Smooth muscle cell (in vitro differentiated cells): ENCODE results near the gene TNFRSF4. TPM values are rescaled to one million over a fixed set of nuclear protein-coding genes. Genes with fewer than 3 reads are reported as not detected.

Source experiments
- DNase-seq: peaks from one replicate; lab custom pipeline; 2025; ENCODE audit not compliant: unreplicated experiment; lab: John Stamatoyannopoulos, UW
- H2AFZ ChIP-seq: fragments of 200-600 bp; sonication (generic); 2 replicates; pipeline ENCODE4 v1.6.0; 2016; ENCODE audit warnings: antibody characterized with exemption, low read depth, mild to moderate bottlenecking
- H3F3A ChIP-seq: fragments of 200-600 bp; sonication (generic); 2 replicates; pipeline ENCODE4 v1.6.0; 2017; ENCODE audit warnings: antibody characterized with exemption, low read depth
- H3K27ac ChIP-seq: fragments of 200-600 bp; sonication (generic); 2 replicates; pipeline ENCODE4 v1.5.1; 2016; ENCODE audit warnings: low read depth, mild to moderate bottlenecking
- H3K27me3 ChIP-seq: fragments of 200-600 bp; sonication (generic); 2 replicates; pipeline ENCODE4 v1.6.1; 2016; ENCODE audit warnings: low read depth, mild to moderate bottlenecking
- H3K36me3 ChIP-seq: fragments of 200-600 bp; sonication (generic); 2 replicates; pipeline ENCODE4 v1.5.1; 2016; ENCODE audit warnings: low read depth
- H3K4me1 ChIP-seq: fragments of 200-600 bp; sonication (generic); 2 replicates; pipeline ENCODE4 v1.5.1; 2016; ENCODE audit warnings: low read depth
- H3K4me2 ChIP-seq: fragments of 200-600 bp; sonication (generic); 2 replicates; pipeline ENCODE4 v1.6.0; 2016; ENCODE audit warnings: mild to moderate bottlenecking
- H3K4me3 ChIP-seq: fragments of 200-600 bp; sonication (generic); 2 replicates; pipeline ENCODE4 v1.5.1; 2016; ENCODE audit warnings: mild to moderate bottlenecking
- H3K79me2 ChIP-seq: fragments of 200-600 bp; sonication (generic); 2 replicates; pipeline ENCODE4 v1.6.0; 2016; ENCODE audit warnings: low read depth, mild to moderate bottlenecking
- H3K9ac ChIP-seq: fragments of 200-600 bp; sonication (generic); 2 replicates; pipeline ENCODE4 v1.6.0; 2016; ENCODE audit warnings: low read depth
- H3K9me3 ChIP-seq: fragments of 200-600 bp; sonication (generic); replicated peaks from 2 replicates; pipeline ENCODE4 v1.5.1; 2016; ENCODE audit warnings: low read depth
- H4K20me1 ChIP-seq: fragments of 200-600 bp; sonication (generic); 2 replicates; pipeline ENCODE4 v1.6.0; 2016; ENCODE audit warnings: low read depth
- WGBS: methylation state at CpG from one replicate; pipeline ENCODE4 v1.1.7; 2016; ENCODE audit warnings: low lambda C conversion rate; 5-methylcytosine and 5-hydroxymethylcytosine counted together
- microRNA counts: library from miRNA; unstranded; fragments of <30 nt; microRNA quantifications from one replicate; lab custom pipeline; 2016
- microRNA-seq: library from miRNA; unstranded; fragments of <30 nt; microRNA quantifications from one replicate; pipeline ENCODE4, GENCODE V29; 2016; ENCODE audit warnings: borderline number of aligned reads
- polyA plus RNA-seq: library from polyadenylated mRNA; unstranded; fragments of >200 nt; fragmentation: Nextera tagmentation; extraction: Ambion mirVana; gene quantifications from 2 replicates; pipeline ENCODE4 v1.2.1, GENCODE V29; 2016
- small RNA-seq: library from RNA; depleted of rRNA; stranded (forward); fragments of <200 nt; gene quantifications from one replicate; pipeline ENCODE3, GENCODE V24; 2014
- total RNA-seq: library from RNA; depleted of rRNA; stranded (reverse); fragments of >200 nt; gene quantifications from 2 replicates; pipeline ENCODE4 v1.2.3, GENCODE V29; 2014
- TF ChIP-seq, protein P1 (sequence below): fragments of 200-600 bp; sonication (generic); IDR thresholded peaks from 2 replicates; pipeline ENCODE4 v1.5.1; 2017; ENCODE audit warnings: borderline replicate concordance, mild to moderate bottlenecking, antibody characterized with exemption; ENCODE audit not compliant: insufficient read depth, poor library complexity, severe bottlenecking

The TNFRSF4 gene
- total and polyA plus RNA-seq, 2 experiments from 2014 or later, result not detected

DNA sequence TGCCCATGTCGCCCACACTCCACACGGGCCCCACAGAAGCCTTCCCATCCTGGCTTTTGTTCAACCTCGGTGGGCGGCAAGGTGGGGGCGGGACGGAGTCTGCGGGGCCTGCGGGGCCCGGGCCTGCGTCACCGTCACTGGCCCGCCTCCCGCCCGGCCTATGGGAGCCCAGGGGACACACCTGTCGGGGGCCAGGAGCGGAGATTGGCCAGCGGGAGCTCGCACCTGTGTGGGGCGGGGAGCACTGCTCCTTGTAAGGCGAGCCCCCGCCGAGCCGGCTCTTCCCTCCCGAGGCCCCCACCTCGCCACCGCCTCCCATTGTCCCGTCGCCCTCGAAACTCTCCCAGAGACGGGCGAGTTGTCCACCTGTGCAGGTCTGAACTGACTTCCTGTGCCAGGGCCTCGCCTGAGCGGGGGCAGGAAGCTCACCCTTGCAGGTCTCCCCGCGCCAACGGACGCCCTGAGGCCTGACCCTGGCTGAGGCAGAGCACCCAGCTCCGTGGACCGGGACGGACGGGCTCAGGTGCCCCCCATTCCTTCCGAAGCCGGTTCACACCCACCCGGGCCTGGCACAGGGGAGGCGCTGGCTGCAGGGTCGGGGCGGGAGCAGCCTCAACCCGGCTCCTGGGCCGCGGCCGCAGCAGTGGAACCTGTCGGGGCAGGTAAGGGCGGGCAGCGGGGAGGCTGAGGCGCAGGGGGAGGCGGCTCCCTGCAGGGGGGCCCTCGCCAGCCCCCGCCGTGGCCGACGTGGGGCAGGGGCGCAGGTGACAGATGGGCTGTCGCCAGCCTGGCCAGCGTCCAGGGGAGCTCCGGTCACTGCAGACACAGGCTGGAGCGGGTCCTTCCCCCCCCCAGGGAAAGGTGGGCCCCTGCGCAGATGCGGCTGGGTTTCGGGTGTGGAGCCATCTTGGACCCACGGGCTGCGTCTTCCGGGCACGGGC is 51.1 kb downstream of the TNFRSF4 start:
- no peaks in the 10 kb centered on the region for H4K20me1 ChIP-seq
- H3K9me3 ChIP-seq, result no peaks in the 10 kb centered on the region
- peaks cover 10% of the 10 kb centered on the region for H3K27me3 ChIP-seq
- TF ChIP-seq, protein P1, sequence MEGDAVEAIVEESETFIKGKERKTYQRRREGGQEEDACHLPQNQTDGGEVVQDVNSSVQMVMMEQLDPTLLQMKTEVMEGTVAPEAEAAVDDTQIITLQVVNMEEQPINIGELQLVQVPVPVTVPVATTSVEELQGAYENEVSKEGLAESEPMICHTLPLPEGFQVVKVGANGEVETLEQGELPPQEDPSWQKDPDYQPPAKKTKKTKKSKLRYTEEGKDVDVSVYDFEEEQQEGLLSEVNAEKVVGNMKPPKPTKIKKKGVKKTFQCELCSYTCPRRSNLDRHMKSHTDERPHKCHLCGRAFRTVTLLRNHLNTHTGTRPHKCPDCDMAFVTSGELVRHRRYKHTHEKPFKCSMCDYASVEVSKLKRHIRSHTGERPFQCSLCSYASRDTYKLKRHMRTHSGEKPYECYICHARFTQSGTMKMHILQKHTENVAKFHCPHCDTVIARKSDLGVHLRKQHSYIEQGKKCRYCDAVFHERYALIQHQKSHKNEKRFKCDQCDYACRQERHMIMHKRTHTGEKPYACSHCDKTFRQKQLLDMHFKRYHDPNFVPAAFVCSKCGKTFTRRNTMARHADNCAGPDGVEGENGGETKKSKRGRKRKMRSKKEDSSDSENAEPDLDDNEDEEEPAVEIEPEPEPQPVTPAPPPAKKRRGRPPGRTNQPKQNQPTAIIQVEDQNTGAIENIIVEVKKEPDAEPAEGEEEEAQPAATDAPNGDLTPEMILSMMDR, result no peak
- H3K79me2 ChIP-seq, result no peaks in the 10 kb centered on the region
- no peak overlapping the region for H2AFZ ChIP-seq
- no peak overlapping the region for H3K4me2 ChIP-seq
- 73% methylated on average over 43 of the region's 73 CpGs for WGBS
- no peak for DNase-seq
- H3K4me1 ChIP-seq, result peaks cover 22% of the 10 kb centered on the region
- peak overlapping the region; percentile 38 for H3K4me3 ChIP-seq
- peaks cover 3% of the 10 kb centered on the region for H3F3A ChIP-seq
- H3K36me3 ChIP-seq, result no peaks in the 10 kb centered on the region
- H3K9ac ChIP-seq, result no peak overlapping the region
- H3K27ac ChIP-seq, result no peak overlapping the region

DNA sequence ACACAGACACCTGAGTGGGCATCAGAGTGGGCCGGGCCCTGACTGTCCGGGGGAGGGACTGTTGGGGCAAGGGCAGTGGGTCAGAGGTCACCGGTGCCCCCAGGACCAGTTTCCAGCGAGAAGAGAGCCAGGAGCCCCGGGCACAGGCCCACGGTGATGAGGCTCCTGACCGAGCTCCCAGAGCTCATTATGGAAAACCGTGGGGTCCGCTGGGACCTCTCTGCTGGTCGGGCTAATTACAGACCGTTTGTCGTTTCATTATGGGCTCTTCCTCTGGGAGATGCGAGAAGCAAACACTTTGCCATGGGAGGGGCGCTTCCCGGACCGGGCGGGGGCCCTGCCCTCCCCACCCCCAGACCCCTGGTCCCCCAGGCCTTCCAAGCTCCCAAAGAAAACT is 52.3 kb downstream of the TNFRSF4 start:
- Histone ChIP-seq H2AFZ (no peak overlapping the region), H3F3A (peaks cover 3% of the 10 kb centered on the region), H3K9me3 (no peaks in the 10 kb centered on the region), H3K27me3 (peaks cover 10% of the 10 kb centered on the region), H3K79me2 (no peaks in the 10 kb centered on the region), H4K20me1 (no peaks in the 10 kb centered on the region), H3K4me1 (peaks cover 24% of the 10 kb centered on the region), H3K4me3 (no peak overlapping the region), H3K9ac (no peak overlapping the region), H3K4me2 (no peak overlapping the region), H3K27ac (no peak overlapping the region), H3K36me3 (no peaks in the 10 kb centered on the region)
- TF ChIP-seq, protein P1, result no peak
- 87% methylated on average over 7 of the region's 17 CpGs for WGBS
- no peak for DNase-seq

MicroRNA genes within 50 kb of the gene (microRNA counts, 767-probe panel; counts per million panel counts)
- 183 counts per million for microRNA hsa-miR-200a-3p (lab: Ali Mortazavi, UCI)
- 5,952 counts per million, percentile 30 among the panel's probes with 10 or more counts for microRNA hsa-miR-200b-3p (lab: Ali Mortazavi, UCI)
- microRNA hsa-miR-429 (lab: Ali Mortazavi, UCI), result 183 counts per million

Small RNAs within 50 kb of the gene (microRNA-seq; reads per million reads assigned to microRNA genes)
- gene MIR200A, result 91.2 reads per million, percentile 54 among the genes with 10 or more reads in this experiment
- gene MIR200B, result 490 reads per million, percentile 74 among the genes with 10 or more reads in this experiment
- 112 reads per million, percentile 57 among the genes with 10 or more reads in this experiment for gene MIR429

Small RNAs within 50 kb of the gene (small RNA-seq; reads per million reads assigned to genes)
- 0.95 reads per million, percentile 29 among the genes with 10 or more reads in this experiment for gene MIR200A
- 22.5 reads per million, percentile 90 among the genes with 10 or more reads in this experiment for gene MIR200B
- 1.2 reads per million, percentile 33 among the genes with 10 or more reads in this experiment for gene MIR429

Other genes starting within 250 kb of the TNFRSF4 start
- 1.9 and 2.6 TPM in 2 replicates for gene PLEKHN1, start 247.7 kb downstream of the TNFRSF4 start, total RNA-seq
- 5.2 and 9.6 TPM in 2 replicates for gene PLEKHN1, start 247.7 kb downstream of the TNFRSF4 start, polyA plus RNA-seq
- 0.22 TPM in 1 of 2 replicates, not detected in the other for gene PERM1, start 232.1 kb downstream of the TNFRSF4 start, total RNA-seq
- gene PERM1, start 232.1 kb downstream of the TNFRSF4 start, polyA plus RNA-seq, result 2.6 and 3.1 TPM in 2 replicates
- 33.8 and 57.0 TPM in 2 replicates for gene HES4, start 214.1 kb downstream of the TNFRSF4 start, total RNA-seq
- 72.0 and 82.1 TPM in 2 replicates for gene HES4, start 214.1 kb downstream of the TNFRSF4 start, polyA plus RNA-seq
- gene ISG15, start 200.7 kb downstream of the TNFRSF4 start, total RNA-seq, result 49.1 and 109 TPM in 2 replicates
- 147 and 148 TPM in 2 replicates for gene ISG15, start 200.7 kb downstream of the TNFRSF4 start, polyA plus RNA-seq
- gene AGRN, start 194.0 kb downstream of the TNFRSF4 start, total RNA-seq, result 24.7 and 28.9 TPM in 2 replicates
- gene AGRN, start 194.0 kb downstream of the TNFRSF4 start, polyA plus RNA-seq, result 17.5 and 31.0 TPM in 2 replicates
- 0.81 and 4.3 TPM in 2 replicates for gene RNF223, start 139.8 kb downstream of the TNFRSF4 start, total RNA-seq
- 1.6 and 1.9 TPM in 2 replicates for gene RNF223, start 139.8 kb downstream of the TNFRSF4 start, polyA plus RNA-seq
- 9.3 and 24.5 TPM in 2 replicates for gene C1orf159, start 98.1 kb downstream of the TNFRSF4 start, total RNA-seq
- gene C1orf159, start 98.1 kb downstream of the TNFRSF4 start, polyA plus RNA-seq, result 20.2 and 27.1 TPM in 2 replicates
- not detected in 2 replicates for gene TTLL10, start 40.3 kb downstream of the TNFRSF4 start, total RNA-seq
- 0.45 TPM in 1 of 2 replicates, not detected in the other for gene TTLL10, start 40.3 kb downstream of the TNFRSF4 start, polyA plus RNA-seq
- gene TNFRSF18, start 7.6 kb downstream of the TNFRSF4 start, total RNA-seq, result 1.9 and 4.8 TPM in 2 replicates
- 12.2 and 15.8 TPM in 2 replicates for gene TNFRSF18, start 7.6 kb downstream of the TNFRSF4 start, polyA plus RNA-seq
- 75.0 and 94.9 TPM in 2 replicates for gene SDF4, start 17.8 kb upstream of the TNFRSF4 start, total RNA-seq
- 263 TPM in 2 replicates for gene SDF4, start 17.8 kb upstream of the TNFRSF4 start, polyA plus RNA-seq
- 12.9 and 15.0 TPM in 2 replicates for gene B3GALT6, start 18.1 kb upstream of the TNFRSF4 start, total RNA-seq
- 33.2 and 39.3 TPM in 2 replicates for gene B3GALT6, start 18.1 kb upstream of the TNFRSF4 start, polyA plus RNA-seq
- gene C1QTNF12, start 32.6 kb upstream of the TNFRSF4 start, total RNA-seq, result 1.8 and 1.9 TPM in 2 replicates
- gene C1QTNF12, start 32.6 kb upstream of the TNFRSF4 start, polyA plus RNA-seq, result 5.4 and 12.3 TPM in 2 replicates
- gene UBE2J2, start 59.7 kb upstream of the TNFRSF4 start, total RNA-seq, result 20.5 and 30.2 TPM in 2 replicates
- 72.9 and 84.0 TPM in 2 replicates for gene UBE2J2, start 59.7 kb upstream of the TNFRSF4 start, polyA plus RNA-seq
- 2.0 and 6.7 TPM in 2 replicates for gene SCNN1D, start 66.3 kb upstream of the TNFRSF4 start, total RNA-seq
- gene SCNN1D, start 66.3 kb upstream of the TNFRSF4 start, polyA plus RNA-seq, result 5.0 and 6.9 TPM in 2 replicates
- gene ACAP3, start 93.8 kb upstream of the TNFRSF4 start, total RNA-seq, result 29.9 and 33.7 TPM in 2 replicates
- gene ACAP3, start 93.8 kb upstream of the TNFRSF4 start, polyA plus RNA-seq, result 63.9 and 72.6 TPM in 2 replicates
- gene PUSL1, start 94.4 kb upstream of the TNFRSF4 start, total RNA-seq, result 16.7 and 23.6 TPM in 2 replicates
- gene PUSL1, start 94.4 kb upstream of the TNFRSF4 start, polyA plus RNA-seq, result 31.4 and 34.1 TPM in 2 replicates
- gene INTS11, start 110.5 kb upstream of the TNFRSF4 start, total RNA-seq, result 48.5 and 49.3 TPM in 2 replicates
- gene INTS11, start 110.5 kb upstream of the TNFRSF4 start, polyA plus RNA-seq, result 63.1 and 82.1 TPM in 2 replicates
- 13.8 and 16.2 TPM in 2 replicates for gene CPTP, start 110.6 kb upstream of the TNFRSF4 start, total RNA-seq
- 32.5 and 34.3 TPM in 2 replicates for gene CPTP, start 110.6 kb upstream of the TNFRSF4 start, polyA plus RNA-seq
- 0.18 and 0.36 TPM in 2 replicates for gene TAS1R3, start 117.1 kb upstream of the TNFRSF4 start, total RNA-seq
- gene TAS1R3, start 117.1 kb upstream of the TNFRSF4 start, polyA plus RNA-seq, result 0.39 and 0.79 TPM in 2 replicates
- gene DVL1, start 135.3 kb upstream of the TNFRSF4 start, total RNA-seq, result 28.5 and 37.8 TPM in 2 replicates
- gene DVL1, start 135.3 kb upstream of the TNFRSF4 start, polyA plus RNA-seq, result 28.7 and 43.5 TPM in 2 replicates
- gene MXRA8, start 144.4 kb upstream of the TNFRSF4 start, total RNA-seq, result 240 and 266 TPM in 2 replicates
- 473 and 597 TPM in 2 replicates for gene MXRA8, start 144.4 kb upstream of the TNFRSF4 start, polyA plus RNA-seq
- gene AURKAIP1, start 161.1 kb upstream of the TNFRSF4 start, total RNA-seq, result 60.1 and 81.8 TPM in 2 replicates
- gene AURKAIP1, start 161.1 kb upstream of the TNFRSF4 start, polyA plus RNA-seq, result 214 and 245 TPM in 2 replicates
- 172 and 180 TPM in 2 replicates for gene CCNL2, start 185.2 kb upstream of the TNFRSF4 start, total RNA-seq
- gene CCNL2, start 185.2 kb upstream of the TNFRSF4 start, polyA plus RNA-seq, result 144 and 226 TPM in 2 replicates
- gene MRPL20, start 193.1 kb upstream of the TNFRSF4 start, total RNA-seq, result 99.0 and 99.6 TPM in 2 replicates
- 147 and 161 TPM in 2 replicates for gene MRPL20, start 193.1 kb upstream of the TNFRSF4 start, polyA plus RNA-seq
- 5.3 and 10.1 TPM in 2 replicates for gene ANKRD65, start 207.1 kb upstream of the TNFRSF4 start, total RNA-seq
- gene ANKRD65, start 207.1 kb upstream of the TNFRSF4 start, polyA plus RNA-seq, result 6.1 and 30.1 TPM in 2 replicates
- gene VWA1, start 221.5 kb upstream of the TNFRSF4 start, total RNA-seq, result 25.1 and 29.5 TPM in 2 replicates
- 79.2 and 156 TPM in 2 replicates for gene VWA1, start 221.5 kb upstream of the TNFRSF4 start, polyA plus RNA-seq
- gene ATAD3C, start 235.5 kb upstream of the TNFRSF4 start, total RNA-seq, result 0.09 and 0.40 TPM in 2 replicates
- gene ATAD3C, start 235.5 kb upstream of the TNFRSF4 start, polyA plus RNA-seq, result 0.86 and 2.6 TPM in 2 replicates